Astrocyte of the hippocampus (primary cell): ENCODE results near the gene DLGAP1.

ENCODE experiments used
- DNase-seq: peaks from one replicate; pipeline ENCODE4 v3.0.0; 2011; ENCODE audit warnings: low read depth, low spot score

Gene DLGAP1

GRCh38 chr18:3692691-3693090 is 762.4 kb downstream of the DLGAP1 start:
- no peak for DNase-seq

- DNase-seq: no peak
Measured at GRCh38 chr18:3692113-3692621, 762.9 kb downstream of the DLGAP1 start.

- no peak for DNase-seq
Measured at GRCh38 chr18:3691705-3692104, 763.4 kb downstream of the DLGAP1 start.

- no peak for DNase-seq
Measured at GRCh38 chr18:3690764-3691066, 764.4 kb downstream of the DLGAP1 start.

- DNase-seq: no peak
Measured at GRCh38 chr18:3689986-3690763, 764.9 kb downstream of the DLGAP1 start.

GRCh38 chr18:3689091-3689490 is 766.0 kb downstream of the DLGAP1 start:
- peak; percentile 60 for DNase-seq

GRCh38 chr18:3688690-3689089 is 766.4 kb downstream of the DLGAP1 start:
- peak; percentile 87 for DNase-seq

GRCh38 chr18:3683483-3683882 is 771.6 kb downstream of the DLGAP1 start:
- DNase-seq: no peak

- no peak for DNase-seq
Measured at GRCh38 chr18:3682061-3682460, 773.0 kb downstream of the DLGAP1 start.

- no peak for DNase-seq
Measured at GRCh38 chr18:3679241-3679640, 775.9 kb downstream of the DLGAP1 start.

GRCh38 chr18:3675994-3676393 is 779.1 kb downstream of the DLGAP1 start:
- DNase-seq: no peak

- DNase-seq: peak; percentile 67
Measured at GRCh38 chr18:3675446-3675845, 779.7 kb downstream of the DLGAP1 start.

- DNase-seq: no peak
Measured at GRCh38 chr18:3671176-3671575, 783.9 kb downstream of the DLGAP1 start.

GRCh38 chr18:3669376-3669775 is 785.7 kb downstream of the DLGAP1 start:
- no peak for DNase-seq

- no peak for DNase-seq
Measured at GRCh38 chr18:3667255-3668137, 787.6 kb downstream of the DLGAP1 start.

GRCh38 chr18:3666526-3667254 is 788.4 kb downstream of the DLGAP1 start:
- DNase-seq: no peak

GRCh38 chr18:3665780-3666525 is 789.2 kb downstream of the DLGAP1 start:
- DNase-seq: peak; percentile 93

- DNase-seq: no peak
Measured at GRCh38 chr18:3665204-3665603, 789.9 kb downstream of the DLGAP1 start.

GRCh38 chr18:3664563-3665178 is 790.4 kb downstream of the DLGAP1 start:
- DNase-seq: peak; percentile 57

GRCh38 chr18:3663870-3664512 is 791.1 kb downstream of the DLGAP1 start:
- no peak for DNase-seq
